Endodermal cell (in vitro differentiated cells): ENCODE data around the gene LYPD1. TPM values are rescaled to one million over a fixed set of nuclear protein-coding genes. Genes with fewer than 3 reads are reported as not detected.

Experiments used
- DNase-seq: peaks from one replicate; pipeline ENCODE4 v3.0.0-alpha.2; 2017
- H3K27ac ChIP-seq: 2 replicates; pipeline ENCODE4 v1.5.1; 2013; ENCODE audit warnings: mild to moderate bottlenecking, low read depth, low read length, moderate library complexity
- H3K27me3 ChIP-seq: 2 replicates; pipeline ENCODE4 v1.6.1; 2013; ENCODE audit warnings: mild to moderate bottlenecking, low read length, moderate library complexity; ENCODE audit not compliant: insufficient read depth, control insufficient read depth, poor library complexity, severe bottlenecking
- H3K36me3 ChIP-seq: 2 replicates; pipeline ENCODE4 v1.7.0; 2013; ENCODE audit warnings: mild to moderate bottlenecking, low read length, moderate library complexity; ENCODE audit not compliant: control insufficient read depth, insufficient read depth
- H3K4me1 ChIP-seq: one replicate; pipeline ENCODE4 v1.7.0; 2013; ENCODE audit warnings: low read length; ENCODE audit not compliant: control insufficient read depth, insufficient read depth
- H3K4me3 ChIP-seq: 2 replicates; pipeline ENCODE4 v1.5.1; 2013; ENCODE audit warnings: mild to moderate bottlenecking, low read length, moderate library complexity
- H3K9ac ChIP-seq: 2 replicates; pipeline ENCODE4 v1.6.1; 2013; ENCODE audit warnings: mild to moderate bottlenecking, low read length, moderate library complexity; ENCODE audit not compliant: poor library complexity, severe bottlenecking; ENCODE audit errors: extremely low read depth
- H3K9me3 ChIP-seq: 2 replicates; pipeline ENCODE4 v1.6.1; 2013; ENCODE audit warnings: mild to moderate bottlenecking, low read length, moderate library complexity; ENCODE audit not compliant: control insufficient read depth
- H3K27ac Mint-ChIP-seq: 2 replicates; pipeline ENCODE4 v1.8.0; 2020; ENCODE audit warnings: mixed read lengths
- H3K27me3 Mint-ChIP-seq: 2 replicates; pipeline ENCODE4 v1.8.0; 2021; ENCODE audit warnings: mild to moderate bottlenecking, mixed read lengths; ENCODE audit not compliant: insufficient read depth
- H3K36me3 Mint-ChIP-seq: 2 replicates; pipeline ENCODE4 v1.8.0; 2020; ENCODE audit warnings: low read depth, mixed read lengths
- H3K4me1 Mint-ChIP-seq: 2 replicates; pipeline ENCODE4 v1.8.0; 2020; ENCODE audit warnings: mixed read lengths
- H3K4me3 Mint-ChIP-seq: 2 replicates; pipeline ENCODE4 v1.8.0; 2020; ENCODE audit warnings: mild to moderate bottlenecking, moderate library complexity, mixed read lengths
- H3K9me3 Mint-ChIP-seq: 2 replicates; pipeline ENCODE4 v1.8.0; 2020; ENCODE audit warnings: mild to moderate bottlenecking, mixed read lengths
- WGBS, 2 experiments: methylation state at CpG; one replicate each; pipeline versions ENCODE4 v1.1.5 to v1.1.7; 2013; ENCODE audit warnings: missing lambda C conversion rate in 2 of 2, mixed read lengths in 1 of 2; ENCODE audit not compliant: insufficient coverage in 1 of 2, insufficient read length in 1 of 2; 5-methylcytosine and 5-hydroxymethylcytosine counted together
- total RNA-seq, 2 donors: library from RNA; stranded (reverse); fragmentation: NEBNext Ultra II Directional in 1 of 2; extraction: Animal tissue kit (Norgen Biotek cat#: 25700) in 1 of 2; gene quantifications; 2 replicates in 1 of 2; 3 replicates in 1 of 2; pipeline ENCODE4 v1.2.1, GENCODE V29; 2021
- TF ChIP-seq, protein P1 (sequence below): fragments of 200-600 bp; sonication (generic); conservative IDR thresholded peaks from 2 replicates; pipeline ENCODE4 v1.5.0; 2021; ENCODE audit warnings: antibody characterized with exemption, mild to moderate bottlenecking

The LYPD1 gene
- total RNA-seq, 2 donors from 2014 or later = 2.0 to 2.4 TPM

DNA sequence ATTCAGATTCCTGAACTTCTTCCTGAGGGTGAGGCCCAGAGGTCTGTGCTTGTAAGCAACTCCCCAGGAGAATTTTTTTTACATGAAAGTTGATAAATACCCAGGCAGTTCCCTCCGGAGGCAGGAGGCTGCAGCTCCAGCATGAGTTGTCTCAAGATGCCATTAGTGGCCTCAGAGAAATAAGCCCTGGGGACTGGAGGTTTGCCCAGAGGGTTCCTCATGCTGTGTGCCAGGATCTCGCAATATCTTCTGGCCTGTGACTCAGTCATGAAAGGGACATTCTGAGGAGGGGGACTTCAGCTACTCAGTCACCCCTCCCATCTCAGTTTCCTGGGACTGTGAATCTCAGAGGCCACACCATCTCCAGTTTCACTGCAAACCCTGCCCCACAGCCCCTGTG lies 49.9 kb downstream of the LYPD1 start:
- Histone ChIP-seq H3K4me1 (peaks cover 9% of the 10 kb centered on the region), H3K9me3 (peaks cover 5% of the 10 kb centered on the region), H3K27ac (no peak overlapping the region), H3K27me3 (no peaks in the 10 kb centered on the region), H3K36me3 (no peaks in the 10 kb centered on the region), H3K4me3 (no peak overlapping the region), H3K9ac (no peak overlapping the region)
- WGBS, 2 experiments = 77% methylated on average over 2 of the region's 2 CpGs; no CpG with 5 or more reads in 1 of the 2 experiments
- Mint-ChIP-seq H3K27me3 (peaks cover 2% of the 10 kb centered on the region), H3K9me3 (no peaks in the 10 kb centered on the region), H3K36me3 (peaks cover 3% of the 10 kb centered on the region), H3K4me3 (no peak overlapping the region), H3K27ac (no peak overlapping the region), H3K4me1 (peaks cover 29% of the 10 kb centered on the region)
- TF ChIP-seq, protein P1, sequence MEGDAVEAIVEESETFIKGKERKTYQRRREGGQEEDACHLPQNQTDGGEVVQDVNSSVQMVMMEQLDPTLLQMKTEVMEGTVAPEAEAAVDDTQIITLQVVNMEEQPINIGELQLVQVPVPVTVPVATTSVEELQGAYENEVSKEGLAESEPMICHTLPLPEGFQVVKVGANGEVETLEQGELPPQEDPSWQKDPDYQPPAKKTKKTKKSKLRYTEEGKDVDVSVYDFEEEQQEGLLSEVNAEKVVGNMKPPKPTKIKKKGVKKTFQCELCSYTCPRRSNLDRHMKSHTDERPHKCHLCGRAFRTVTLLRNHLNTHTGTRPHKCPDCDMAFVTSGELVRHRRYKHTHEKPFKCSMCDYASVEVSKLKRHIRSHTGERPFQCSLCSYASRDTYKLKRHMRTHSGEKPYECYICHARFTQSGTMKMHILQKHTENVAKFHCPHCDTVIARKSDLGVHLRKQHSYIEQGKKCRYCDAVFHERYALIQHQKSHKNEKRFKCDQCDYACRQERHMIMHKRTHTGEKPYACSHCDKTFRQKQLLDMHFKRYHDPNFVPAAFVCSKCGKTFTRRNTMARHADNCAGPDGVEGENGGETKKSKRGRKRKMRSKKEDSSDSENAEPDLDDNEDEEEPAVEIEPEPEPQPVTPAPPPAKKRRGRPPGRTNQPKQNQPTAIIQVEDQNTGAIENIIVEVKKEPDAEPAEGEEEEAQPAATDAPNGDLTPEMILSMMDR = no peak
- no peak for DNase-seq

DNA sequence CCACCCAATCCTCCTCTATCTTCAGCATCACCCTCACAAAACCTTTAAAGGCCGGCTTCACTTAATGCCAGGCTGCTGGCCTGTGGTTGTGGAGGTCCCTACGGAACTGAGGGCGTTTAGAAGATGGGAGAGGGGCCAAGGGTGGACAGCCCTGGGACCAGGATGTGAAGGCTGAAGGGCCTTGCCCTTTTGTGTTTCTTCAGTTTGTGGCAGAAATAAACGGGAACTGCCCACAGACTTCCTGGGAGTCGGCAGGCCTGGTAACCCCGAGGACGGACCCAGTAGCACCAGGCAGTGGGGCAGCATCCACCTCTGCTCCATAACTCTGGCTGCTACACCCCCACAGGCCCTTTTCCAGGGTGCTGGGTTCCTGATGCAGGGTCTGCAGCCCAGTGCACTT lies 51.3 kb downstream of the LYPD1 start:
- 94 to 98% methylated on average over 6 to 7 of the region's 7 CpGs for WGBS, 2 experiments

DNA sequence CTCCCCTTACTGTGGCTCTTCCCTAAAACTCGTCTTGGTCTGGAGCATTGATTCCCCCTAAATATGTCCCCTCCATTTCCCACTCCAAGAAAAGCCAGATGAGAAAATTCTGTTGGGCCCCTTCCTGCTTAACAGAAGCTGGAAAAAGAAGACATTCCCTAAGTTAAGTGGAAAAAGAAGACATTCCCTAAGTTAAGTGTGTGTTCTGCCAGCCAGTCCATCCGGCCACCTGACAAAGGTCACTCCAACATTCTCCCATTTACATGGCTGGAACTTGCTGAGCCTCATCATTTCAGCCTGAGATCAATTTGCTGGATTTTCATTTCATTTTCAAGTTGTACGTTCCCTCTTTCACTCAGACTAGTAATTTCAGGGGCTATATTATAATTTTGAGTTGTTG lies 52.0 kb downstream of the LYPD1 start:
- Mint-ChIP-seq H3K36me3 (no peaks in the 10 kb centered on the region), H3K4me1 (peaks cover 27% of the 10 kb centered on the region), H3K4me3 (no peak overlapping the region), H3K27me3 (peaks cover 2% of the 10 kb centered on the region), H3K9me3 (no peaks in the 10 kb centered on the region), H3K27ac (no peak overlapping the region)
- no peaks in the 10 kb centered on the region for H3K9me3 ChIP-seq
- no peak overlapping the region for H3K9ac ChIP-seq
- no peak overlapping the region for H3K4me3 ChIP-seq
- 78 to 79% methylated on average over 2 to 3 of the region's 3 CpGs for WGBS, 2 experiments
- peaks cover 12% of the 10 kb centered on the region for H3K4me1 ChIP-seq
- H3K36me3 ChIP-seq = no peaks in the 10 kb centered on the region
- no peak for DNase-seq
- H3K27ac ChIP-seq = no peak overlapping the region
- TF ChIP-seq, protein P1 = no peak
- no peaks in the 10 kb centered on the region for H3K27me3 ChIP-seq

More for the DNA sequence above, 51.3 kb downstream of the LYPD1 start:
- H3K9me3 ChIP-seq = no peaks in the 10 kb centered on the region
- no peak for DNase-seq
- H3K9me3 Mint-ChIP-seq = no peaks in the 10 kb centered on the region
- peaks cover 12% of the 10 kb centered on the region for H3K4me1 ChIP-seq
- no peak overlapping the region for H3K27ac ChIP-seq
- H3K36me3 ChIP-seq = no peaks in the 10 kb centered on the region
- peaks cover 29% of the 10 kb centered on the region for H3K4me1 Mint-ChIP-seq
- peaks cover 2% of the 10 kb centered on the region for H3K27me3 Mint-ChIP-seq
- no peak overlapping the region for H3K4me3 Mint-ChIP-seq
- no peak overlapping the region for H3K27ac Mint-ChIP-seq
- H3K4me3 ChIP-seq = no peak overlapping the region
- TF ChIP-seq, protein P1 = no peak
- H3K36me3 Mint-ChIP-seq = no peaks in the 10 kb centered on the region
- H3K27me3 ChIP-seq = no peaks in the 10 kb centered on the region
- no peak overlapping the region for H3K9ac ChIP-seq
